Suprapubic skin (tissue), 4 donors: Measurements from ENCODE around the gene ACSM4.

ENCODE experiments used
- EP300 ChIP-seq: sonication (generic); formaldehyde crosslinking; IDR thresholded peaks from one replicate; pipeline ENCODE4 v1.6.1; 2017; ENCODE audit warnings: antibody characterized with exemption
- POLR2AphosphoS5 ChIP-seq, 3 donors: sonication (generic); formaldehyde crosslinking; IDR thresholded peaks; one replicate each; pipeline ENCODE4 v1.6.1; 2017; ENCODE audit warnings: antibody characterized with exemption in 3 of 3
- TF ChIP-seq, protein P1 (sequence below), 2 donors: fragments of 200-600 bp in 1 of 2; fragments of 450-650 bp in 1 of 2; sonication (generic) in 1 of 2; IDR thresholded peaks; one replicate each; pipeline ENCODE4 v1.5.1; 2016 to 2019; ENCODE audit warnings: antibody characterized with exemption in 2 of 2, mild to moderate bottlenecking in 1 of 2, moderate library complexity in 1 of 2

DNA sequence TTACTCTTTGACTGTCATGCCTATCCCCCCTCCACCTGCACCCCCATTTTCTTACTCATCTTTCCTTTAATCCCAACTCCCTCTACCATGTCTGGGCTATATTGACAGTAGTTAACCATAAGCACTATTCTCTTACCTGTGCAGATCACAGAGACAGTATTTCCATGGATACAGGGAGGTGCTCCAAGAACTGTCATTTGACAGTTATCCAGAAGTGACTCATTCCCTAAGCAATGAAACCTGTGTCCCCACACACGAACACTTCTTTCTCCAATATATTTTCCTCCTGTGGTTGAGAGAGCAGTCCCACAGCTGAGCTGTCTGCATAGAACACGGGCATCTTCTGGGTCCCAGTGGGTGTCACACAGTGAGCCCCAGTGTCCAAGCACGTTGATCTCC lies 71.3 kb downstream of the ACSM4 start:
- TF ChIP-seq POLR2AphosphoS5 (IDR thresholded peaks at IDR 0.05) (no peak), EP300 (no peak)
- TF ChIP-seq, protein P1, sequence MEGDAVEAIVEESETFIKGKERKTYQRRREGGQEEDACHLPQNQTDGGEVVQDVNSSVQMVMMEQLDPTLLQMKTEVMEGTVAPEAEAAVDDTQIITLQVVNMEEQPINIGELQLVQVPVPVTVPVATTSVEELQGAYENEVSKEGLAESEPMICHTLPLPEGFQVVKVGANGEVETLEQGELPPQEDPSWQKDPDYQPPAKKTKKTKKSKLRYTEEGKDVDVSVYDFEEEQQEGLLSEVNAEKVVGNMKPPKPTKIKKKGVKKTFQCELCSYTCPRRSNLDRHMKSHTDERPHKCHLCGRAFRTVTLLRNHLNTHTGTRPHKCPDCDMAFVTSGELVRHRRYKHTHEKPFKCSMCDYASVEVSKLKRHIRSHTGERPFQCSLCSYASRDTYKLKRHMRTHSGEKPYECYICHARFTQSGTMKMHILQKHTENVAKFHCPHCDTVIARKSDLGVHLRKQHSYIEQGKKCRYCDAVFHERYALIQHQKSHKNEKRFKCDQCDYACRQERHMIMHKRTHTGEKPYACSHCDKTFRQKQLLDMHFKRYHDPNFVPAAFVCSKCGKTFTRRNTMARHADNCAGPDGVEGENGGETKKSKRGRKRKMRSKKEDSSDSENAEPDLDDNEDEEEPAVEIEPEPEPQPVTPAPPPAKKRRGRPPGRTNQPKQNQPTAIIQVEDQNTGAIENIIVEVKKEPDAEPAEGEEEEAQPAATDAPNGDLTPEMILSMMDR (IDR thresholded peaks at IDR 0.05) = no peak
